Smooth muscle cell (in vitro differentiated cells): ENCODE data around the gene MCEE. TPM values are rescaled to one million over a fixed set of nuclear protein-coding genes. Genes with fewer than 3 reads are reported as not detected.
A peak's percentile ranks its signal among the peaks of the same experiment; 100 is the strongest.

Source experiments
- DNase-seq: peaks from one replicate; lab custom pipeline; 2025; ENCODE audit not compliant: unreplicated experiment; lab: John Stamatoyannopoulos, UW
- H2AFZ ChIP-seq: fragments of 200-600 bp; sonication (generic); 2 replicates; pipeline ENCODE4 v1.6.0; 2016; ENCODE audit warnings: antibody characterized with exemption, low read depth, mild to moderate bottlenecking
- H3F3A ChIP-seq: fragments of 200-600 bp; sonication (generic); 2 replicates; pipeline ENCODE4 v1.6.0; 2017; ENCODE audit warnings: antibody characterized with exemption, low read depth
- H3K27ac ChIP-seq: fragments of 200-600 bp; sonication (generic); 2 replicates; pipeline ENCODE4 v1.5.1; 2016; ENCODE audit warnings: low read depth, mild to moderate bottlenecking
- H3K27me3 ChIP-seq: fragments of 200-600 bp; sonication (generic); 2 replicates; pipeline ENCODE4 v1.6.1; 2016; ENCODE audit warnings: low read depth, mild to moderate bottlenecking
- H3K36me3 ChIP-seq: fragments of 200-600 bp; sonication (generic); 2 replicates; pipeline ENCODE4 v1.5.1; 2016; ENCODE audit warnings: low read depth
- H3K4me1 ChIP-seq: fragments of 200-600 bp; sonication (generic); 2 replicates; pipeline ENCODE4 v1.5.1; 2016; ENCODE audit warnings: low read depth
- H3K4me2 ChIP-seq: fragments of 200-600 bp; sonication (generic); 2 replicates; pipeline ENCODE4 v1.6.0; 2016; ENCODE audit warnings: mild to moderate bottlenecking
- H3K4me3 ChIP-seq: fragments of 200-600 bp; sonication (generic); 2 replicates; pipeline ENCODE4 v1.5.1; 2016; ENCODE audit warnings: mild to moderate bottlenecking
- H3K79me2 ChIP-seq: fragments of 200-600 bp; sonication (generic); 2 replicates; pipeline ENCODE4 v1.6.0; 2016; ENCODE audit warnings: low read depth, mild to moderate bottlenecking
- H3K9ac ChIP-seq: fragments of 200-600 bp; sonication (generic); 2 replicates; pipeline ENCODE4 v1.6.0; 2016; ENCODE audit warnings: low read depth
- H3K9me3 ChIP-seq: fragments of 200-600 bp; sonication (generic); replicated peaks from 2 replicates; pipeline ENCODE4 v1.5.1; 2016; ENCODE audit warnings: low read depth
- H4K20me1 ChIP-seq: fragments of 200-600 bp; sonication (generic); 2 replicates; pipeline ENCODE4 v1.6.0; 2016; ENCODE audit warnings: low read depth
- WGBS: methylation state at CpG from one replicate; pipeline ENCODE4 v1.1.7; 2016; ENCODE audit warnings: low lambda C conversion rate; 5-methylcytosine and 5-hydroxymethylcytosine counted together
- polyA plus RNA-seq: library from polyadenylated mRNA; unstranded; fragments of >200 nt; fragmentation: Nextera tagmentation; extraction: Ambion mirVana; gene quantifications from 2 replicates; pipeline ENCODE4 v1.2.1, GENCODE V29; 2016
- total RNA-seq: library from RNA; depleted of rRNA; stranded (reverse); fragments of >200 nt; gene quantifications from 2 replicates; pipeline ENCODE4 v1.2.3, GENCODE V29; 2014
- TF ChIP-seq, protein P1 (sequence below): fragments of 200-600 bp; sonication (generic); IDR thresholded peaks from 2 replicates; pipeline ENCODE4 v1.5.1; 2017; ENCODE audit warnings: borderline replicate concordance, mild to moderate bottlenecking, antibody characterized with exemption; ENCODE audit not compliant: insufficient read depth, poor library complexity, severe bottlenecking

Gene MCEE
- total and polyA plus RNA-seq, 2 experiments from 2014 or later = 38.4 to 53.9 TPM

DNA sequence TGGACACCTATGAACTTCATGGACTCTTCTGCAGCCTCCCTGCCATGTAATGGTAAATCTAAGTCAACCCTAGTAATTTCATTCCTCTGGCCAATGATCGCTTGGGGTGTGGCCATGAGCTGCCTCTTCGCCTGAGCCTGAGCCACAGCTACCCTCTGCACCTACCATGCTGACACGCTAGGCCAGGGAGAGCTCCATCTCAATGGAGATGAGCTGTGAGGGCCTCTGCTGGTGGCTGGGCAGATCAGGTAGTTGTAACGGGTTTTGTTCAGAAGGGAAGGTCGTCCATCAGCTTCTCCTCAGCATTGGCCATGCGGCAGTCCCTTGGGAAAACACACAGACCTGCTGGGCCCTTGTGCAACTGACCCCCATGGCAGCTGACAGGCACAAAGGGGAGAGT lies 24.8 kb upstream of the MCEE start:
- DNase-seq = no peak
- no peak overlapping the region for H3K27ac ChIP-seq
- TF ChIP-seq, protein P1, sequence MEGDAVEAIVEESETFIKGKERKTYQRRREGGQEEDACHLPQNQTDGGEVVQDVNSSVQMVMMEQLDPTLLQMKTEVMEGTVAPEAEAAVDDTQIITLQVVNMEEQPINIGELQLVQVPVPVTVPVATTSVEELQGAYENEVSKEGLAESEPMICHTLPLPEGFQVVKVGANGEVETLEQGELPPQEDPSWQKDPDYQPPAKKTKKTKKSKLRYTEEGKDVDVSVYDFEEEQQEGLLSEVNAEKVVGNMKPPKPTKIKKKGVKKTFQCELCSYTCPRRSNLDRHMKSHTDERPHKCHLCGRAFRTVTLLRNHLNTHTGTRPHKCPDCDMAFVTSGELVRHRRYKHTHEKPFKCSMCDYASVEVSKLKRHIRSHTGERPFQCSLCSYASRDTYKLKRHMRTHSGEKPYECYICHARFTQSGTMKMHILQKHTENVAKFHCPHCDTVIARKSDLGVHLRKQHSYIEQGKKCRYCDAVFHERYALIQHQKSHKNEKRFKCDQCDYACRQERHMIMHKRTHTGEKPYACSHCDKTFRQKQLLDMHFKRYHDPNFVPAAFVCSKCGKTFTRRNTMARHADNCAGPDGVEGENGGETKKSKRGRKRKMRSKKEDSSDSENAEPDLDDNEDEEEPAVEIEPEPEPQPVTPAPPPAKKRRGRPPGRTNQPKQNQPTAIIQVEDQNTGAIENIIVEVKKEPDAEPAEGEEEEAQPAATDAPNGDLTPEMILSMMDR = peak; percentile 5
- H2AFZ ChIP-seq = no peak overlapping the region
- H3K9me3 ChIP-seq = no peaks in the 10 kb centered on the region
- H3K79me2 ChIP-seq = no peaks in the 10 kb centered on the region
- H3K9ac ChIP-seq = no peak overlapping the region
- no peak overlapping the region for H3K4me2 ChIP-seq
- H3K27me3 ChIP-seq = no peaks in the 10 kb centered on the region
- H4K20me1 ChIP-seq = no peaks in the 10 kb centered on the region
- no peaks in the 10 kb centered on the region for H3K36me3 ChIP-seq
- H3K4me3 ChIP-seq = no peak overlapping the region
- WGBS = 61% methylated on average over 6 of the region's 6 CpGs
- H3K4me1 ChIP-seq = no peaks in the 10 kb centered on the region
- H3F3A ChIP-seq = no peaks in the 10 kb centered on the region

DNA sequence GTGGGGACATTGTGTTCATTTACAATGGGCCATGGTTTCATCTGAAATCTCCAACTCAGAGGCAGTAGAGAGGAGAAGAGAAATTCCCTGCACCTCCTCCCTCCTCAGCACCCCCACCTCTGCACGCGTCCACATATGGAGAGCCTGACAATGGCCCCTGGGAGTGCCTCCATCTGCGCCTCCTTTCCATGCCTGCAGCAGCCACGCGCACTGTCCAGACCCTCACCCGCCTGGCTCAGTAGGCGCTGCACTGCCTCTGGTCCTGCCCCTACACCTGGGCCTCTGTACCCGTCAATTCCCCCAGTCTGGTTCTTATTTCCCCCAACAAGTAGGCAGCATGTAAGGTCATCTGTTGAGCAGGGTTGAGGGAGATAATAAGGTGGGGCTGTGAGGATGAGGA lies 24.2 kb upstream of the MCEE start:
- Histone ChIP-seq H2AFZ (no peak overlapping the region), H3K9ac (no peak overlapping the region), H4K20me1 (no peaks in the 10 kb centered on the region), H3K27me3 (no peaks in the 10 kb centered on the region), H3K4me3 (no peak overlapping the region), H3K4me1 (no peaks in the 10 kb centered on the region), H3K4me2 (no peak overlapping the region), H3K36me3 (peaks cover 1% of the 10 kb centered on the region), H3K9me3 (no peaks in the 10 kb centered on the region), H3F3A (peaks cover 2% of the 10 kb centered on the region), H3K27ac (no peak overlapping the region), H3K79me2 (no peaks in the 10 kb centered on the region)
- no peak for DNase-seq
- TF ChIP-seq, protein P1 = no peak
- WGBS = 83% methylated on average over 8 of the region's 8 CpGs

DNA sequence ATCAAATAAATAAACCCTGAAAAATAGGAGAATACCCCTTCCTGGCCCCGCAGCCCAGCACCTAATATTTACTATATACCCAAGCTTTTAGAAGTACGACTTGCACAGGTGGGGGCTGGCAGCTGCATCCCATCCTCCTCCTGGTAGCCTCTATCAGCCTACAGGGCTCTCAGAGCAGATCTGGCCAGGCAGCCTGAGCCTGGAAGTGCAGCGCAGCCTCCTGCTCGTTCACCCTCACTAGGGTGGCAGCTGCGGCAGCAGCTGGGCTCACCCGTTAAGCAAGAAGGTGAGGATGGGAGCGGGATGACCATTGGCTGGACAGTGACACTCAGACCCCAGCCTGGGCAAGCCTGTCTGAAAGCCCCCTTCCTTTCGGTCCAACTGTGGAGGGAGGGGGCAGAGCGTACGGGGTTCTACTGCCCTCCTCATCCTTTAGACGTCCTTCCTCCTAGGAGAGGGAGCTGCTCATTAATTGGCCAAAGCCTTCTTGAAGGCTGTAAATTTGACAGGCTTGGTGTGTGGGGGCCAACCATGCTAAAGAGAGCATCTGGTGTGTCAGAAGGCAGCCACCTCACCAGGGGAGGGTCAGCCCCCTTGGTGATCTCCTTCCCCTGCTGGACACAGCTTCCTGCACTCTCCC lies 23.7 kb upstream of the MCEE start:
- no peak overlapping the region for H3K4me3 ChIP-seq
- H3K9ac ChIP-seq = no peak overlapping the region
- H3K9me3 ChIP-seq = no peaks in the 10 kb centered on the region
- H3K79me2 ChIP-seq = no peaks in the 10 kb centered on the region
- TF ChIP-seq, protein P1 = no peak
- H3K36me3 ChIP-seq = peaks cover 7% of the 10 kb centered on the region
- 83% methylated on average over 11 of the region's 11 CpGs for WGBS
- H2AFZ ChIP-seq = no peak overlapping the region
- no peaks in the 10 kb centered on the region for H3K4me1 ChIP-seq
- H3K27ac ChIP-seq = no peak overlapping the region
- no peak overlapping the region for H3K4me2 ChIP-seq
- no peak for DNase-seq
- H4K20me1 ChIP-seq = no peaks in the 10 kb centered on the region
- H3F3A ChIP-seq = peaks cover 8% of the 10 kb centered on the region
- no peaks in the 10 kb centered on the region for H3K27me3 ChIP-seq

DNA sequence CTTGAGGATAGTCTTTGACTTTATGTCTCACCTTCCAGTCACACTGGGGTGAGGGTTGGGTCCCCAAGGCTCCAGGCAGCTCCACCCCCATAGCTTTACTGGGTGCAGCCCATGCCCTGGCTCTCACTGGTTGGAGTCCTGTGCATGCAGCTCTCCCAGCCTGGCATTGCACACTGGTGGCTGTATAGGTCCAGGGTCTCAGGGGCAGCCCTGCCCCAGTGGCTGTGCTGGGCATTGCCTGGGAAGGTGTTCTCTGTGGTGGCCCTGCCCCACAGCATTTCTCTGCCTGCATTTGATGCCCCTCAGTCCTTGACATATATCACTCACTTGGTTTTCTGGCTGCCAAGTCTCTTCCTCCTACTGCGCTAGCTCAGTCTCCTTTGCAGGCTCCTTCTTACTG lies 21.6 kb upstream of the MCEE start:
- H2AFZ ChIP-seq = no peak overlapping the region
- H3K79me2 ChIP-seq = no peaks in the 10 kb centered on the region
- peaks cover 2% of the 10 kb centered on the region for H4K20me1 ChIP-seq
- WGBS = 100% methylated on average over 1 of the region's 1 CpG
- H3K27me3 ChIP-seq = no peaks in the 10 kb centered on the region
- no peaks in the 10 kb centered on the region for H3K9me3 ChIP-seq
- H3K9ac ChIP-seq = no peak overlapping the region
- H3K4me2 ChIP-seq = no peak overlapping the region
- H3K27ac ChIP-seq = no peak overlapping the region
- no peaks in the 10 kb centered on the region for H3K4me1 ChIP-seq
- TF ChIP-seq, protein P1 = no peak
- peaks cover 13% of the 10 kb centered on the region for H3F3A ChIP-seq
- H3K36me3 ChIP-seq = peaks cover 20% of the 10 kb centered on the region
- no peak overlapping the region for H3K4me3 ChIP-seq
- no peak for DNase-seq
